Neuronal stem cell (in vitro differentiated cells): ENCODE results near the gene KIAA1958.

ENCODE experiments used
- DNase-seq: peaks from one replicate; pipeline ENCODE4 v3.0.0-alpha.2; 2013; ENCODE audit warnings: low spot score
- H2AFZ ChIP-seq: one replicate; pipeline ENCODE4 v1.6.1; 2013; ENCODE audit warnings: mild to moderate bottlenecking, low read length, inconsistent platforms
- H2AK5ac ChIP-seq: 2 replicates; pipeline ENCODE4 v1.6.1; 2013; ENCODE audit warnings: low read depth, mild to moderate bottlenecking, inconsistent platforms, low read length, moderate library complexity, mixed read lengths
- H2BK120ac ChIP-seq: 2 replicates; pipeline ENCODE4 v1.6.1; 2013; ENCODE audit warnings: low read depth, mild to moderate bottlenecking, inconsistent platforms, low read length, moderate library complexity, mixed read lengths
- H2BK12ac ChIP-seq: one replicate; pipeline ENCODE4 v1.6.1; 2013; ENCODE audit warnings: low read length, inconsistent platforms
- H2BK15ac ChIP-seq: 2 replicates; pipeline ENCODE4 v1.6.1; 2013; ENCODE audit warnings: mild to moderate bottlenecking, low read length, inconsistent platforms, mixed read lengths
- H2BK5ac ChIP-seq: one replicate; pipeline ENCODE4 v1.6.1; 2013; ENCODE audit warnings: inconsistent platforms, mild to moderate bottlenecking, low read length, moderate library complexity
- H3K14ac ChIP-seq: one replicate; pipeline ENCODE4 v1.6.1; 2013; ENCODE audit warnings: low read length, inconsistent platforms
- H3K18ac ChIP-seq: 2 replicates; pipeline ENCODE4 v1.6.1; 2013; ENCODE audit warnings: low read length, inconsistent platforms
- H3K23ac ChIP-seq: 2 replicates; pipeline ENCODE4 v1.6.1; 2013; ENCODE audit warnings: low read depth, mild to moderate bottlenecking, mixed read lengths, low read length, inconsistent platforms; ENCODE audit not compliant: poor library complexity
- H3K27ac ChIP-seq: replicated peaks from 3 replicates; pipeline ENCODE4 v1.5.1; 2013; ENCODE audit warnings: low read length, inconsistent platforms
- H3K27me3 ChIP-seq, 3 experiments: 2 replicates each; pipeline ENCODE4 v1.6.1; 2013; ENCODE audit warnings: low read length in 3 of 3, mild to moderate bottlenecking in 2 of 3, inconsistent platforms in 1 of 3, low read depth in 1 of 3, mixed read lengths in 1 of 3, moderate library complexity in 1 of 3; ENCODE audit not compliant: control insufficient read depth in 3 of 3, insufficient read depth in 3 of 3
- H3K36me3 ChIP-seq, 2 donors: replicated peaks in 1 of 2; 2 replicates each; pipeline ENCODE4 v1.6.1; 2013; ENCODE audit warnings: low read length in 2 of 2; ENCODE audit not compliant: control insufficient read depth in 2 of 2, insufficient read depth in 2 of 2
- H3K4ac ChIP-seq: 2 replicates; pipeline ENCODE4 v1.6.1; 2013; ENCODE audit warnings: inconsistent platforms, mild to moderate bottlenecking, low read length, moderate library complexity
- H3K4me1 ChIP-seq, 2 donors: 1 replicate in 1 of 2; 2 replicates in 1 of 2; pipeline ENCODE4 v1.6.1; 2013; ENCODE audit warnings: low read length in 2 of 2, low read depth in 1 of 2; ENCODE audit not compliant: control insufficient read depth in 2 of 2, insufficient read depth in 1 of 2
- H3K4me2 ChIP-seq: one replicate; pipeline ENCODE4 v1.6.1; 2013; ENCODE audit warnings: mild to moderate bottlenecking, low read length, inconsistent platforms; ENCODE audit not compliant: insufficient read depth, poor library complexity, severe bottlenecking
- H3K4me3 ChIP-seq, 2 donors: 2 replicates each; pipeline ENCODE4 v1.5.1; 2013; ENCODE audit warnings: low read length in 2 of 2, mild to moderate bottlenecking in 2 of 2, inconsistent platforms in 1 of 2, moderate library complexity in 1 of 2
- H3K79me1 ChIP-seq: one replicate; pipeline ENCODE4 v1.6.1; 2013; ENCODE audit warnings: low read depth, mild to moderate bottlenecking, inconsistent platforms, low read length, moderate library complexity
- H3K9ac ChIP-seq: one replicate; pipeline ENCODE4 v1.6.1; 2013; ENCODE audit warnings: mild to moderate bottlenecking, low read depth, low read length, inconsistent platforms; ENCODE audit not compliant: poor library complexity
- H3K9me3 ChIP-seq, 2 donors: replicated peaks in 1 of 2; 2 replicates each; pipeline versions ENCODE3 to v1.6.1; 2013; ENCODE audit warnings: low read length in 2 of 2, mild to moderate bottlenecking in 2 of 2, inconsistent platforms in 1 of 2, low read depth in 1 of 2, mixed read lengths in 1 of 2, moderate library complexity in 1 of 2; ENCODE audit not compliant: control insufficient read depth in 2 of 2, insufficient read depth in 1 of 2
- H4K8ac ChIP-seq: one replicate; pipeline ENCODE4 v1.6.1; 2013; ENCODE audit warnings: low read depth, mild to moderate bottlenecking, inconsistent platforms, low read length, moderate library complexity
- H4K91ac ChIP-seq: one replicate; pipeline ENCODE4 v1.6.1; 2013; ENCODE audit warnings: low read length, low read depth, mild to moderate bottlenecking, inconsistent platforms; ENCODE audit not compliant: poor library complexity
- WGBS, 2 donors: extraction: QIAGEN DNeasy Blood & Tissue Kit; methylation state at CpG; one replicate each; pipeline ENCODE4 v1.1.7; 2013; ENCODE audit warnings: missing lambda C conversion rate in 2 of 2, mixed read lengths in 1 of 2; ENCODE audit not compliant: insufficient read length in 2 of 2, insufficient replicate concordance in 1 of 2; ENCODE audit errors: extremely low coverage in 2 of 2; 5-methylcytosine and 5-hydroxymethylcytosine counted together

KIAA1958 gene

DNA sequence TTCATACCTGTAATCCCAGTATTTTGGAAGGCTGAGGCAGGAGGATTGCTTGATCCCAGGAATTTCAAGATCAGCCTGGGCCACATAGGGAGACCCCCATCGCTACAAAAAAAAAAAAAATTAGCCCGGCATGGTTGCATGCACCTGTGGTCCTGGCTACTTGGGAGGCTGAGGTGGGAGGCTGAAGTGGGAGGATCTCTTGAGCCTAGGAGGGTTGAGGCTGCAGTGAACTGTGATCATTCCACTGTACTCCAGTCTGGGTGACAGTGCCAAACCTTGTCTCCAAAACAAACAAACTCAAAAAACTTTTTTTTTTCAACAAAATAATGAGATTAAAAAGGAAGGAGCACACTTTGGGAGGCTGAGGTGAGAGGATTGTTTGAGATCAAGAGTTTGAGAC is 14.2 kb downstream of the KIAA1958 start:
- no peak overlapping the region for H2BK5ac ChIP-seq
- H2BK12ac ChIP-seq: no peak overlapping the region
- H3K9me3 ChIP-seq: peaks cover 0 to 32% of the 10 kb centered on the region in 2 donors
- H3K14ac ChIP-seq: no peak overlapping the region
- no peak overlapping the region for H3K9ac ChIP-seq
- H2BK120ac ChIP-seq: no peak overlapping the region
- no peak overlapping the region for H3K4me2 ChIP-seq
- H2BK15ac ChIP-seq: no peak overlapping the region
- H3K23ac ChIP-seq: no peak overlapping the region
- H3K27ac ChIP-seq: no peak overlapping the region
- H4K91ac ChIP-seq: no peak overlapping the region
- no peak for DNase-seq
- H2AK5ac ChIP-seq: no peak overlapping the region
- H3K4ac ChIP-seq: no peak overlapping the region
- peaks cover 0 to 64% of the 10 kb centered on the region in 2 donors for H3K36me3 ChIP-seq
- H3K27me3 ChIP-seq: no peaks in the 10 kb centered on the region
- no peak overlapping the region for H2AFZ ChIP-seq
- H3K79me1 ChIP-seq: peaks cover 4% of the 10 kb centered on the region
- no peak overlapping the region for H3K18ac ChIP-seq
- no peak overlapping the region for H4K8ac ChIP-seq
- H3K4me1 ChIP-seq: peaks cover 0 to 2% of the 10 kb centered on the region in 2 donors
- no peak overlapping the region for H3K4me3 ChIP-seq
- no CpG with 5 or more reads among the region's 2 CpGs for WGBS, 2 donors

DNA sequence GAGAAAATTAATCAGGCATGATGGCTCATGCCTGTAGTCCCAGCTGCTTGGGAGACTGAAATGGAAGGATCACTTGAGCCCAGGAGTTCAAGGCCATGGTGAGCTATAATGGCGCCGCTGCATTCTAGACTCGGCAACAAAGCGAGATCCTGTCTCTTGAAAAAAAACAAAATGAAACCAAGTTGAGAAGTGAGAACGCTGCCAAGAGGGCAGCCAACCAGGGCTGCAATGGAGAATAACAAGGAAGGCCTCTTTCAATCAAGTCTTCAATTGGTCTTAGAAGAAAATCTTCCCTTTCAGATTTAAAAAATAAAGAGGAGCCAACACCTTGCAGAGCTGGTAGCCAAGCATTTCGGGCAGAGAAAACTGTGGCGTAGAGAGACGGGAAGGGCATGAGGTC is 14.7 kb downstream of the KIAA1958 start:
- Histone ChIP-seq H3K4me1 (peaks cover 0 to 2% of the 10 kb centered on the region in 2 donors), H3K27ac (no peak overlapping the region), H3K79me1 (peaks cover 2% of the 10 kb centered on the region), H2BK12ac (no peak overlapping the region), H3K14ac (no peak overlapping the region), H3K9me3 (peaks cover 0 to 32% of the 10 kb centered on the region in 2 donors), H2BK5ac (no peak overlapping the region), H3K9ac (no peak overlapping the region), H3K18ac (no peak overlapping the region), H3K4me3 (no peak overlapping the region), H3K36me3 (peaks cover 0 to 59% of the 10 kb centered on the region in 2 donors), H2AK5ac (no peak overlapping the region), H2AFZ (no peak overlapping the region), H3K27me3 (no peaks in the 10 kb centered on the region), H4K91ac (no peak overlapping the region), H3K4ac (no peak overlapping the region), H2BK15ac (no peak overlapping the region), H4K8ac (no peak overlapping the region), H3K23ac (no peak overlapping the region), H2BK120ac (no peak overlapping the region), H3K4me2 (no peak overlapping the region)
- no CpG with 5 or more reads among the region's 8 CpGs for WGBS, 2 donors
- DNase-seq: no peak

DNA sequence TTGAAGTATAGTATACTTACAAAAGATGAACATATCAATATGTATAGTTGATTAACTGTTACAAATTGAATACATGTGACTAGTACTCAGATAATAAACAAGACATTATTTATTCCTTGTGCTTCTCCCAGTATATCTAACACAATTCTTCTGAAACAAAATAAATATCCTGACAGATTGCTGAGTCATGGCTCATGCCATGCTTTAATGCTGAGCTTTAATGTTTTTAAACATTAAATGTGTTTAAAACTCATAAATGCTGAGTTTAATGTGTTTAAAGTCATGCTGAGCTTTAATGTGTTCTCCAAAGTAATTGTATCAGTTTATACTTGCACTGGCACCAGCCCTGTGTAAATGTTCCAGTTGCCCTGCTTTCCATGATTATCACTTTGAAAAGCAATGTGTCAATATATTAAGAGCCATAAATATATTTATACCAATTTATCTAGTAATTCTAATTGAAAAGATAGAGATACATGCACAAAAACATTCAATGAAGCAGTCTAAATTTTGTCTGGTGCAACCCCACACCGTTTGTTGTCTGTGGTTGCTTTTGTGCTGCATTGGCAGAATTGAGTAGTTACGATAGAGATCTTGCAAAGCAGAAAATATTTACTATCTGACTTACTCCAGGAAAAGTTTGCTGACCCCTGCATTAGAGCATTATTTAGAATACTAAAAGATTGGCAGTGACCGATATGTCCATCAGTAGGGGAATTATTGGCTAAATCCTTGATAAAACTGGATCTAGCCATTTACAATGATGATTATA is 15.7 kb downstream of the KIAA1958 start:
- no CpG with 5 or more reads among the region's 3 CpGs for WGBS, 2 donors
- Histone ChIP-seq H3K4me3 (no peak overlapping the region), H4K91ac (no peak overlapping the region), H3K4me1 (no peaks in the 10 kb centered on the region), H3K79me1 (peaks cover 2% of the 10 kb centered on the region), H4K8ac (no peak overlapping the region), H3K4ac (no peak overlapping the region), H3K27me3 (no peaks in the 10 kb centered on the region), H2BK12ac (no peak overlapping the region), H3K27ac (no peak overlapping the region), H3K23ac (no peak overlapping the region), H2AFZ (no peak overlapping the region), H2BK120ac (no peak overlapping the region), H3K18ac (no peak overlapping the region), H3K9ac (no peak overlapping the region), H2BK15ac (no peak overlapping the region), H3K4me2 (no peak overlapping the region), H3K14ac (no peak overlapping the region), H3K9me3 (peaks cover 0 to 32% of the 10 kb centered on the region in 2 donors), H2AK5ac (no peak overlapping the region), H2BK5ac (no peak overlapping the region), H3K36me3 (peaks cover 0 to 49% of the 10 kb centered on the region in 2 donors)
- DNase-seq: no peak

DNA sequence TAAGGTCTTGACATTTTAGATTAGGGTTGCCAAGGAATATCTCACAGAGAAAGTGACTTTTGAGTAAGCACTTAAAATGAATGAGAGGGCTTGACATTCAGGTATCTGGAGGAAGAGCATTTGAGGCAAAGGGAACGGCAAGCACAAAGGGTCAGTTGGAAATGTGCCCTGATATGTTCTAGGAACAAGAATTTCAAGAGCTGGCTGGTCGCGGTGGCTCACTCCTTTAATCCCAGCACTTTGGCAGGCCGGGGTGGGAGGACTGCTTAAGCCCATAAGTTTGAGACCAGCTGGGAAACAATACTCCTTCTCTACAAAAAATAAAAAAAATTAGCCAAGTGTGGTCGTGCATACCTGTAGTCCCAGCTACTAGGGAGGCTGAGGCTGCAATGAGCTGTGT is 16.5 kb downstream of the KIAA1958 start:
- Histone ChIP-seq H3K4me3 (no peak overlapping the region), H3K4me2 (no peak overlapping the region), H3K18ac (no peak overlapping the region), H4K8ac (no peak overlapping the region), H2BK5ac (no peak overlapping the region), H2AFZ (no peak overlapping the region), H3K14ac (no peak overlapping the region), H3K79me1 (peaks cover 2% of the 10 kb centered on the region), H3K36me3 (peaks cover 0 to 42% of the 10 kb centered on the region in 2 donors), H3K4me1 (no peaks in the 10 kb centered on the region), H2BK12ac (no peak overlapping the region), H4K91ac (no peak overlapping the region), H3K9me3 (peaks cover 0 to 32% of the 10 kb centered on the region in 2 donors), H2BK120ac (no peak overlapping the region), H3K27ac (no peak overlapping the region), H2AK5ac (no peak overlapping the region), H3K23ac (no peak overlapping the region), H3K9ac (no peak overlapping the region), H3K27me3 (no peaks in the 10 kb centered on the region), H3K4ac (no peak overlapping the region), H2BK15ac (no peak overlapping the region)
- DNase-seq: no peak
- no CpG with 5 or more reads among the region's 5 CpGs for WGBS, 2 donors
